Measurements from ENCODE around the gene MDM2. TPM values are rescaled to one million over a fixed set of nuclear protein-coding genes. Genes with fewer than 3 reads are reported as not detected.

The MDM2 gene
- total and polyA plus RNA-seq, 9 of the 15 experiments (the other 6 are each of a cell fraction or from before 2014, with no cell fraction given): 13.6 to 100 (median 49.0) TPM

DNA sequence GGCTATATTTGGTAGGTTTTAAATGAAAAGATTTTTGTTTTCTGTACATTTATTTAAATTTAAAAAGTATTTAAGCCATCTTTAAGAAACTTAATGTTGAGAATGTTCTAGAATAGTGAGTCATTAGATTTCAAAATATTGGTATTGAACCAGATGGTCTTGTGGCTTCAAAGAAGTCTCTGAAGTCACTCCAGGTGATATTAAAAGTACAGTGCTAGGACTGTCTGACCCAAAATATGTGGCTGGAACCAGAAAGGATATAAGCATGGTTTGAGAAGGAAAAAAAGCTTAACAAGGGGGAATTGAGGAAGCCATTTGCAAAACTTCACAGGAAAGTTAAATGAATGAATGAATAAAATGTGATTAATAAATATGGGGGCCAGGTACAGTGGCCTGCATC lies 28.7 kb upstream of the MDM2 start:
- TF ChIP-seq KLF13 (tag; IDR thresholded peaks at IDR 0.05; ENCODE audit: borderline replicate concordance, low read depth) (no peak), MCM3 (IDR thresholded peaks at IDR 0.05) (no peak), POLR2H (tag; IDR thresholded peaks at IDR 0.05; ENCODE audit: low read depth) (no peak)
- H3K9me3 ChIP-seq (replicated peaks; ENCODE audit: control insufficient read depth, insufficient read depth, low read depth, low read length): no peaks in the 10 kb centered on the region
- BruUV-seq (replicated peaks): no TSS peak
- no peaks in the 10 kb centered on the region for H3K27me3 ChIP-seq (ENCODE audit: control insufficient read depth in 2 of 2, insufficient read depth in 2 of 2, low read length in 2 of 2)
- peaks cover 0 to 4% of the 10 kb centered on the region in 2 experiments; a peak in 2 of 5 replicates for H3K4me1 ChIP-seq (replicated peaks in 1 of 2; ENCODE audit: control insufficient read depth in 2 of 2, insufficient read depth in 2 of 2, low read length in 2 of 2)
- no peak overlapping the region for H3K4me2 ChIP-seq (ENCODE audit: insufficient read depth, low read length)
- H4K20me1 ChIP-seq (replicated peaks; ENCODE audit: control insufficient read depth, insufficient read depth, low read length): no peaks in the 10 kb centered on the region
- intact Hi-C loops (cut with micrococcal nuclease): no loop called here
- ChIA-PET CTCF (ENCODE audit: low intra/inter-chr PET ratio) (no interaction called here), POLR2A (no interaction called here)
- H3K9me1 ChIP-seq (ENCODE audit: control insufficient read depth, insufficient read depth, low read length): no peaks in the 10 kb centered on the region
- H2AFZ ChIP-seq (ENCODE audit: low read depth, low read length): no peak overlapping the region
- H3K27ac ChIP-seq (ENCODE audit: extremely low read depth, low read depth, low read length): no peak overlapping the region
- ATAC-seq (no peak), FAIRE-seq (no peak), DNase-seq (ENCODE audit: extremely low read depth in 1 of 4, low spot score in 3 of 4) (no peak)
- H3K36me3 ChIP-seq (ENCODE audit: control insufficient read depth, insufficient read depth, low read length): no peaks in the 10 kb centered on the region
- H3K9ac ChIP-seq (ENCODE audit: insufficient read depth in 1 of 2, low read depth in 2 of 2, low read length in 2 of 2): no peak overlapping the region
- no peak overlapping the region for H3K4me3 ChIP-seq
- H3K79me2 ChIP-seq (ENCODE audit: control insufficient read depth, insufficient read depth, low read length): no peaks in the 10 kb centered on the region
- in situ Hi-C loops (cut with MboI): no loop called here

DNA sequence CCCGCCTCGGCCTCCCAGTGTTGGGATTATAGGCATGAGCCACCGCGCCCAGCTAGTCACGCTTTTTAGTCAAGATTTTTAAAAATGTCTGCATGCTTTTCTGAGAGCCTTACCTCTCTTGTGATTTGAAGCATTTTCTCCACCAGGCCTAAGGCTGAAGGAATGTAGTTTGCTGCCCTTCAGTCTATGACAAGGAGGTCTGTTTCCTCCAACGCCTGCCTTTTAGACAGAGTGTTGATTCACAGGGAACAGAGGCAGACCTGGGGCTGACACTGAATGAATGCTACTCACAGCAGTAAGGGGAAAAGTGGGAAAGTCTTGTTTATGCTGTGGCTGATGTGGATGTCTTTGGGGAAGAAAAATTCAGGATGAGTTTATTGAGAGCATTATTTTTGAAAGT lies 27.2 kb upstream of the MDM2 start:
- intact Hi-C loops (cut with micrococcal nuclease): no loop called here
- no TSS peak for BruUV-seq (replicated peaks)
- Histone ChIP-seq H3K4me2 (ENCODE audit: insufficient read depth, low read length) (no peak overlapping the region), H3K9ac (ENCODE audit: insufficient read depth in 1 of 2, low read depth in 2 of 2, low read length in 2 of 2) (no peak overlapping the region), H2AFZ (ENCODE audit: low read depth, low read length) (no peak overlapping the region), H3K27ac (ENCODE audit: extremely low read depth, low read depth, low read length) (no peak overlapping the region), H3K9me3 (replicated peaks; ENCODE audit: control insufficient read depth, insufficient read depth, low read depth, low read length) (no peaks in the 10 kb centered on the region), H3K9me1 (ENCODE audit: control insufficient read depth, insufficient read depth, low read length) (no peaks in the 10 kb centered on the region), H3K4me1 (replicated peaks in 1 of 2; ENCODE audit: control insufficient read depth in 2 of 2, insufficient read depth in 2 of 2, low read length in 2 of 2) (peaks cover 0 to 4% of the 10 kb centered on the region in 2 experiments; a peak in 2 of 5 replicates), H3K36me3 (ENCODE audit: control insufficient read depth, insufficient read depth, low read length) (no peaks in the 10 kb centered on the region), H3K4me3 (no peak overlapping the region), H3K79me2 (ENCODE audit: control insufficient read depth, insufficient read depth, low read length) (no peaks in the 10 kb centered on the region), H4K20me1 (replicated peaks; ENCODE audit: control insufficient read depth, insufficient read depth, low read length) (no peaks in the 10 kb centered on the region), H3K27me3 (ENCODE audit: control insufficient read depth in 2 of 2, insufficient read depth in 2 of 2, low read length in 2 of 2) (no peaks in the 10 kb centered on the region)
- FAIRE-seq (no peak), ATAC-seq (no peak), DNase-seq (ENCODE audit: extremely low read depth in 1 of 4, low spot score in 3 of 4) (no peak)
- in situ Hi-C loops (cut with MboI): no loop called here
- ChIA-PET POLR2A (interaction anchor here (1.1 kb wide), 2 partner anchors 9 to 27 kb away, joined by 3 to 4 read pairs; partner anchors contain the start of gene MDM2), CTCF (ENCODE audit: low intra/inter-chr PET ratio) (no interaction called here)
- 64% methylated on average over 6 of the region's 6 CpGs for WGBS (ENCODE audit: insufficient coverage, low coverage, missing lambda C conversion rate)
- TF ChIP-seq MAFG (tag; conservative IDR thresholded peaks at IDR 0.05) (no peak), PPARD (CRISPR knock-in tag; IDR thresholded peaks at IDR 0.05) (no peak)

Measured in K562 (cell line).